HFFc6 (cell line): Measurements from ENCODE around the gene RGS3. TPM values are rescaled to one million over a fixed set of nuclear protein-coding genes. Genes with fewer than 3 reads are reported as not detected.

Experiments
- DNase-seq: peaks from one replicate; pipeline ENCODE4 v3.0.0-alpha.2; 2018
- H3K27ac Mint-ChIP-seq: 2 replicates; pipeline ENCODE4 v1.8.0; 2020; ENCODE audit warnings: mild to moderate bottlenecking, mixed read lengths
- H3K27me3 Mint-ChIP-seq: 2 replicates; pipeline ENCODE4 v1.8.0; 2021; ENCODE audit warnings: mild to moderate bottlenecking, moderate library complexity, mixed read lengths; ENCODE audit not compliant: insufficient read depth
- H3K36me3 Mint-ChIP-seq: 2 replicates; pipeline ENCODE4 v1.8.0; 2021; ENCODE audit warnings: low read depth, mixed read lengths
- H3K4me1 Mint-ChIP-seq: 2 replicates; pipeline ENCODE4 v1.8.0; 2020; ENCODE audit warnings: low read depth, mixed read lengths
- H3K4me3 Mint-ChIP-seq: 2 replicates; pipeline ENCODE4 v1.8.0; 2020; ENCODE audit warnings: mild to moderate bottlenecking, moderate library complexity, mixed read lengths
- H3K9me3 Mint-ChIP-seq: 2 replicates; pipeline ENCODE4 v1.8.0; 2020; ENCODE audit warnings: mild to moderate bottlenecking, mixed read lengths
- CTCF ChIP-seq: fragments of 200-600 bp; sonication (generic); IDR thresholded peaks from 2 replicates; pipeline ENCODE4 v1.5.0; 2021; ENCODE audit warnings: antibody characterized with exemption, mild to moderate bottlenecking
- total RNA-seq, 6 experiments: library from RNA; stranded (reverse); fragmentation: NEBNext Ultra II Directional; extraction: Animal tissue kit (Norgen Biotek cat#: 25700); gene quantifications; 2 replicates in 1 of 6; 3 replicates in 5 of 6; pipeline ENCODE4 v1.2.3, GENCODE V29; 2021

The RGS3 gene
- total RNA-seq, 6 experiments from 2014 or later, result 49.7 to 57.0 (median 52.5) TPM

DNA sequence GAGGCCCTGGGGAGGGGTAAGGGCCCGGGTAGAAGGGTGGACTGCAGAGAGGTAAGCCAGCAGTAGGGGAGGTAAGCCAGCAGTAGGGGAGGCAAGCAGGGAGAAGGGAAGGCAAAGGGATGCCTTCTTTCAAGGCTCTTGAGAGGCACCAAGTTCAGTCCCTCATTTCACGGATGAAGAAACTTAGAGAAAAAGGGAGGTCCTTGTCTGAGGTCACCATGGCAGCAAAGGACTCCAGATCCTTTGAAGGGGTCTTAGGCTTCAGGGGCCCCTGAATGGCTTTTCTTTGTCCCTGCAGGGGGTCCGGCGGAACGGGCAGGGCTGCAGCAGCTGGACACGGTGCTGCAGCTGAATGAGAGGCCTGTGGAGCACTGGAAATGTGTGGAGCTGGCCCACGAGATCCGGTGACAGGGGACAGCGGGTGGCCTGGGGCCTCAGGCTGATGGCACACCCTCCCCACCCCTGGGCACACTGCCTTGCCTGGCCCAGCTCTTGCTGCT, 42.6 kb downstream of the RGS3 start:
- TF ChIP-seq CTCF, result no peak
- DNase-seq, result no peak
- Mint-ChIP-seq H3K36me3 (no peaks in the 10 kb centered on the region), H3K27me3 (peaks cover 8% of the 10 kb centered on the region), H3K27ac (no peak overlapping the region), H3K4me3 (no peak overlapping the region), H3K9me3 (no peaks in the 10 kb centered on the region), H3K4me1 (peaks cover 6% of the 10 kb centered on the region)

- Mint-ChIP-seq H3K9me3 (no peaks in the 10 kb centered on the region), H3K4me1 (peaks cover 15% of the 10 kb centered on the region), H3K36me3 (no peaks in the 10 kb centered on the region), H3K27ac (no peak overlapping the region), H3K4me3 (no peak overlapping the region), H3K27me3 (peaks cover 8% of the 10 kb centered on the region)
- DNase-seq, result no peak
- no peak for TF ChIP-seq CTCF
Observed at GRCh38 chr9:113507256-113507655, 43.7 kb downstream of the RGS3 start.

DNA sequence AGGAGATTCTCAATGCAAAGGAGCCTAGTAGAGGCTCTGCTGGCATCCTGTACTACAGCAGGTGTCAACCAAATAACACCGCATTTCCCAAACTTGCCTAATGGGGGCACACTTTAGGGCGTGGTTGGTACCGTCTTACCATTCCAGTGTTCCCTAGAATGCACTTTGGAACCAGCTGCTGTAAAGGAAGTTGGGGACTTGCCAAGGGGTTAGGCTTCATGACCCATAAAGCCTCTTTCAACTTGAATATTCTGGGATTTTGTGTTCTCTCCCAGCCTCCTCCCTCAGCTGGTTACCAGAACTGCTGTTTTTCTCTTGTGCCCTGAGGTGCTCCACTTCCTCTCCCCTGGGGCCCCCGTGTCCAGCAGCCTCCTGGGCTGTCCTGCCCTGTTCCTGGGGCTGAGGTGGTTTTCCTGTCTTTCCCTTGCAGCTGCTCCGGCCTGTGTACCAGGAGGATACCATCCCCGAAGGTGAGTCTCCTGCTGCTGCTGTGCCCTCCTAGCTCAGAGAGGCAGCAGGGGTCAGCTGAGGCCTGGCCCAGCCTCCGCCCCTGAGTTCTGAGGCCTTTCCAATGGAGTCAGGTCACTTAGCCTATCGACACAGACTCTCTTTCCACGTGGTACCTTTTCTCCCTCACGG, 44.7 kb downstream of the RGS3 start:
- Mint-ChIP-seq H3K4me1 (peaks cover 20% of the 10 kb centered on the region), H3K4me3 (no peak overlapping the region), H3K9me3 (no peaks in the 10 kb centered on the region), H3K36me3 (no peaks in the 10 kb centered on the region), H3K27ac (no peak overlapping the region), H3K27me3 (peaks cover 5% of the 10 kb centered on the region)
- no peak for DNase-seq
- peak; percentile 39 for TF ChIP-seq CTCF

GRCh38 chr9:113509463-113509862, 45.9 kb downstream of the RGS3 start:
- Mint-ChIP-seq H3K4me1 (peaks cover 20% of the 10 kb centered on the region), H3K4me3 (no peak overlapping the region), H3K36me3 (no peaks in the 10 kb centered on the region)

GRCh38 chr9:113511047-113511521, 47.6 kb downstream of the RGS3 start:
- H3K9me3 Mint-ChIP-seq, result no peaks in the 10 kb centered on the region
- H3K4me3 Mint-ChIP-seq, result no peak overlapping the region
- no peaks in the 10 kb centered on the region for H3K36me3 Mint-ChIP-seq
- no peak overlapping the region for H3K27ac Mint-ChIP-seq
- H3K27me3 Mint-ChIP-seq, result peaks cover 6% of the 10 kb centered on the region
- peaks cover 25% of the 10 kb centered on the region for H3K4me1 Mint-ChIP-seq
- no peak for DNase-seq
- TF ChIP-seq CTCF, result no peak

More at GRCh38 chr9:113509463-113509862, 45.9 kb downstream of the RGS3 start:
- no peaks in the 10 kb centered on the region for H3K9me3 Mint-ChIP-seq
- no peak overlapping the region for H3K27ac Mint-ChIP-seq
- no peak for DNase-seq
- TF ChIP-seq CTCF, result no peak
- H3K27me3 Mint-ChIP-seq, result peaks cover 5% of the 10 kb centered on the region
